ENCODE results near the gene FLAD1. TPM values are rescaled to one million over a fixed set of nuclear protein-coding genes. Genes with fewer than 3 reads are reported as not detected.

Gene FLAD1
- total RNA-seq, 1 experiment from 2014 or later, result 82.4 TPM

DNA sequence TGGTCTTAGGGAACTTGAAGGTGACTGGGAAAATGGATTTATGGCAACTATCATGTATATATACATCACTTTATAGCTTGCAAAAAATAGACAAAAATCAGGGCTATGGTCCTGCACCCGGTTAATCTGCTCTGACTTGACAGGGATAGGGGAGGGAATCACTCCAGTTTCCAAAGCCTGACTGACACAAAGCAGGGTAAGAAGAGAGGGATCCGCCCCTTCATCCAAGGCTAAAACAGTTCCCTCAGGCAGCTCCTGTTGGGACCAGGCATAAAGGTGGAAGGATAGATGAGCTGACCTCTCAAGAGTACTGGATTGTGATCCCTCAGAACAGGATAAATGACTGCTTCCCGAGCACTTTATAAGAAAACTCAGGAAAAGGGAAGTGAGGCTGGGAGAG, 28.6 kb upstream of the FLAD1 start:
- Histone ChIP-seq H3K4me1 (ENCODE audit: insufficient read depth, low read length, poor library complexity, severe bottlenecking) (peaks cover 13% of the 10 kb centered on the region), H3K9me3 (ENCODE audit: low read depth, low read length, poor library complexity, severe bottlenecking) (no peaks in the 10 kb centered on the region), H3K36me3 (ENCODE audit: insufficient read depth, low read length, poor library complexity, severe bottlenecking) (peaks cover 19% of the 10 kb centered on the region), H3K27ac (ENCODE audit: low read depth, low read length, poor library complexity, severe bottlenecking) (no peak overlapping the region), H3K4me3 (ENCODE audit: low read depth, low read length, poor library complexity, severe bottlenecking) (no peak overlapping the region), H3K27me3 (replicated peaks; ENCODE audit: insufficient read depth, low read depth, low read length, poor library complexity) (no peaks in the 10 kb centered on the region)
- BruUV-seq (replicated peaks), result no TSS peak
- intact Hi-C loops (cut with micrococcal nuclease; ENCODE audit: unreplicated experiment), result no loop called here
- TF ChIP-seq, protein P1, sequence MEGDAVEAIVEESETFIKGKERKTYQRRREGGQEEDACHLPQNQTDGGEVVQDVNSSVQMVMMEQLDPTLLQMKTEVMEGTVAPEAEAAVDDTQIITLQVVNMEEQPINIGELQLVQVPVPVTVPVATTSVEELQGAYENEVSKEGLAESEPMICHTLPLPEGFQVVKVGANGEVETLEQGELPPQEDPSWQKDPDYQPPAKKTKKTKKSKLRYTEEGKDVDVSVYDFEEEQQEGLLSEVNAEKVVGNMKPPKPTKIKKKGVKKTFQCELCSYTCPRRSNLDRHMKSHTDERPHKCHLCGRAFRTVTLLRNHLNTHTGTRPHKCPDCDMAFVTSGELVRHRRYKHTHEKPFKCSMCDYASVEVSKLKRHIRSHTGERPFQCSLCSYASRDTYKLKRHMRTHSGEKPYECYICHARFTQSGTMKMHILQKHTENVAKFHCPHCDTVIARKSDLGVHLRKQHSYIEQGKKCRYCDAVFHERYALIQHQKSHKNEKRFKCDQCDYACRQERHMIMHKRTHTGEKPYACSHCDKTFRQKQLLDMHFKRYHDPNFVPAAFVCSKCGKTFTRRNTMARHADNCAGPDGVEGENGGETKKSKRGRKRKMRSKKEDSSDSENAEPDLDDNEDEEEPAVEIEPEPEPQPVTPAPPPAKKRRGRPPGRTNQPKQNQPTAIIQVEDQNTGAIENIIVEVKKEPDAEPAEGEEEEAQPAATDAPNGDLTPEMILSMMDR (conservative IDR thresholded peaks at IDR 0.05; ENCODE audit: low read depth, low read length), result no peak
- no peak for TF ChIP-seq EZH2 (IDR thresholded peaks at IDR 0.05; ENCODE audit: borderline replicate concordance, low read depth, low read length, poor library complexity, severe bottlenecking)
- ChIA-PET POLR2A (ENCODE audit: low non-redundant PET) (no interaction called here), CTCF (interaction anchor here (1.2 to 2.4 kb wide), 3 partner anchors 14 to 63 kb away, joined by 3 to 15 read pairs (median 5); partner anchors contain the start of gene SHC1)
- no peak for DNase-seq (ENCODE audit: low spot score)

DNA sequence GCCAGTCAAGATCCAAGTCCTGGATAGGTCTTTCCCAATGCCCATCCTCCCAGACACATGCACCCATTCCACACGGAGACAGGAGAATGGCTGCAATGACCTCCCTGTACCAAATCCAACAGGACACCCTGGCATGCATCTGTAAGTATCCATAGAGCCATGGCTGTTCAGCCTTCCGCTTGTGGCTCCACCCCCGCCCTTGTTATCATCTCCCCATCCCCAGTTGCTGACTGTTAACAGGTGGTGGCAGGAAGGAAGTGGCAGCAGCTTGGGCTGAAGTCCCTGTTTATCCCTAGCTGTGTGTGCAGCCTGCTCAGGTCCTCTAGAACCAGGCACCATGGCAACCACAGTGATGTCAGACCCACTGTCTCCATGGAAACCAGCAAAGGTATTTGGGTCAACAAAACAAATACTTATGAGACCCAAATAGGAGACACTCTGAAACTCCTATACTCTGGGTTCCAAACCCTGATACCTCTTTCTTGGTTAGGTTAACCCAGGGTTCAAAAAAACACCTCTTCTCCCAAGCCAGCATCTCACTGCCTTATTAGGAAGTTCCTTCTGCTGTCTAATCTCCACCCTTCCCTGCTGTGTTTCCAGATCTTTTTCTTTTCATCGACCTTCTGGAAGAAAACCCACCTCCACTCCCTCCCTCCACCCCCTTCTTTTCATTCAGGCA, 28.0 kb upstream of the FLAD1 start:
- peaks cover 14% of the 10 kb centered on the region for H3K4me1 ChIP-seq (ENCODE audit: insufficient read depth, low read length, poor library complexity, severe bottlenecking)
- H3K27me3 ChIP-seq (replicated peaks; ENCODE audit: insufficient read depth, low read depth, low read length, poor library complexity), result no peaks in the 10 kb centered on the region
- H3K4me3 ChIP-seq (ENCODE audit: low read depth, low read length, poor library complexity, severe bottlenecking), result peak overlapping the region; percentile 51
- peaks cover 21% of the 10 kb centered on the region for H3K36me3 ChIP-seq (ENCODE audit: insufficient read depth, low read length, poor library complexity, severe bottlenecking)
- TF ChIP-seq, protein P1 (conservative IDR thresholded peaks at IDR 0.05; ENCODE audit: low read depth, low read length), result no peak
- no peak for TF ChIP-seq EZH2 (IDR thresholded peaks at IDR 0.05; ENCODE audit: borderline replicate concordance, low read depth, low read length, poor library complexity, severe bottlenecking)
- no peak for DNase-seq (ENCODE audit: low spot score)
- BruUV-seq (replicated peaks), result no TSS peak
- no peaks in the 10 kb centered on the region for H3K9me3 ChIP-seq (ENCODE audit: low read depth, low read length, poor library complexity, severe bottlenecking)
- CTCF ChIA-PET, result interaction anchor here (0.5 to 2.4 kb wide), 10 partner anchors 9 to 159 kb away, joined by 3 to 17 read pairs (median 4); partner anchors contain the start of gene SHC1
- POLR2A ChIA-PET (ENCODE audit: low non-redundant PET), result interaction anchor here (0.6 kb wide), 1 partner anchor 19 kb away, joined by 3 read pairs; the partner anchor contains the start of gene PMVK
- intact Hi-C loops (cut with micrococcal nuclease; ENCODE audit: unreplicated experiment), result no loop called here
- H3K27ac ChIP-seq (ENCODE audit: low read depth, low read length, poor library complexity, severe bottlenecking), result peak overlapping the region; percentile 77

DNA sequence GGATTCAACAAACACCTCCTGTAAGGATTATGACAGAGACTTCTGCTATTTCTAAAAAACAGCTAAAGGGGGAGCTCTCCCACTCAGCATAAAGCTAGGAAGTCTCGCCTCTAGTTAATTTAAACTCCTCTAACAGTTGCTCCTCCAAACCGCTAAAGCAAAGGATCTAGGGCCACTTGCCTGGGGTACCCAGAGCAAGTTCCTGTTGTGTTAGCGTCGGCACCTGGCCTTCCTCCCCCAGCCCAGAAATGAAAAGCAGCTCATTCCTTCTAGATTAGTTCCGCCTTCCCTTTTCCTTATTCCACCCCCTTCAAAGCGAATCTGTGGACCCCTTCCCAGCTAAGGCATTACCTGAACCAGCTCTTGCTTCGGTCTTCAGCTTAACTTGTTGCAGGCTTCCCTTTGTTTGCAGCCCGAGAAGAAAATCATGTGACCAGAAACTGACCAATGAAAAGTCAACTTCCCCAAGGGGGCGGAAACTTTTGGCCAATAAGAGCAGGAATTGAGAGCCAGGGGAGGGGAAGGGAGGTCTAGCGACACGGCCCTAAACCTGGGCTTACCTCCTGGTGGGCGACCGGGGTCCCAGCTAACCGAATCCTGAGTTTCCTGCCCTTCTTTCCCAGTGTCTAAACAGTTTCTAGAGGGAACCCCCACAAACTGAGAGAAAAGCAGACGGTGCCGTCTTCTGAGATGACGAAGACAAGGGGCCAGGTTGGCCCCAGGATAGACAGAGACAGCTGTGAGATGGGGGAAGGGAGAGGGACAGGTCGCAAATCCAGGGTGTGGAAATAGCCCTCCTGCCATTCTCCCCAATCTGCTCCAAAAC, 27.2 kb upstream of the FLAD1 start, which contains the start of gene PBXIP1:
Gene PBXIP1 (minus strand): TSS at position 382 of the 826 bp plus-strand sequence. CDS start 2,378 bp downstream, outside the sequence.
- peak within 1 kb of the TSS; percentile 77 for H3K27ac ChIP-seq (ENCODE audit: low read depth, low read length, poor library complexity, severe bottlenecking)
- H3K9me3 ChIP-seq (ENCODE audit: low read depth, low read length, poor library complexity, severe bottlenecking), result no peaks in the 10 kb centered on the region
- no peak for TF ChIP-seq EZH2 (IDR thresholded peaks at IDR 0.05; ENCODE audit: borderline replicate concordance, low read depth, low read length, poor library complexity, severe bottlenecking)
- TF ChIP-seq, protein P1 (conservative IDR thresholded peaks at IDR 0.05; ENCODE audit: low read depth, low read length), result peak; percentile 54
- intact Hi-C loops (cut with micrococcal nuclease; ENCODE audit: unreplicated experiment), result no loop called here
- ChIA-PET POLR2A (ENCODE audit: low non-redundant PET) (interaction anchor here (0.6 kb wide), 1 partner anchor 20 kb away, joined by 3 read pairs; the partner anchor contains the start of gene PMVK), CTCF (interaction anchor here (0.5 to 2.4 kb wide), 13 partner anchors 10 to 158 kb away, joined by 3 to 17 read pairs (median 3); partner anchors contain the start of gene SHC1)
- H3K36me3 ChIP-seq (ENCODE audit: insufficient read depth, low read length, poor library complexity, severe bottlenecking), result peaks cover 18% of the 10 kb centered on the region
- H3K4me3 ChIP-seq (ENCODE audit: low read depth, low read length, poor library complexity, severe bottlenecking), result peak within 1 kb of the TSS; percentile 51
- H3K27me3 ChIP-seq (replicated peaks; ENCODE audit: insufficient read depth, low read depth, low read length, poor library complexity), result no peaks in the 10 kb centered on the region
- peaks cover 19% of the 10 kb centered on the region for H3K4me1 ChIP-seq (ENCODE audit: insufficient read depth, low read length, poor library complexity, severe bottlenecking)
- DNase-seq (ENCODE audit: low spot score), result peak; percentile 96
- BruUV-seq (replicated peaks), result no TSS peak
